GM15510 (cell line): ENCODE results near the gene CFAP210.

Experiments
- POLR2A ChIP-seq: IDR thresholded peaks from 3 replicates; pipeline ENCODE4 v1.6.1; 2011; ENCODE audit warnings: borderline replicate concordance; ENCODE audit not compliant: insufficient read length; ENCODE audit errors: extremely low read depth

Gene CFAP210

DNA sequence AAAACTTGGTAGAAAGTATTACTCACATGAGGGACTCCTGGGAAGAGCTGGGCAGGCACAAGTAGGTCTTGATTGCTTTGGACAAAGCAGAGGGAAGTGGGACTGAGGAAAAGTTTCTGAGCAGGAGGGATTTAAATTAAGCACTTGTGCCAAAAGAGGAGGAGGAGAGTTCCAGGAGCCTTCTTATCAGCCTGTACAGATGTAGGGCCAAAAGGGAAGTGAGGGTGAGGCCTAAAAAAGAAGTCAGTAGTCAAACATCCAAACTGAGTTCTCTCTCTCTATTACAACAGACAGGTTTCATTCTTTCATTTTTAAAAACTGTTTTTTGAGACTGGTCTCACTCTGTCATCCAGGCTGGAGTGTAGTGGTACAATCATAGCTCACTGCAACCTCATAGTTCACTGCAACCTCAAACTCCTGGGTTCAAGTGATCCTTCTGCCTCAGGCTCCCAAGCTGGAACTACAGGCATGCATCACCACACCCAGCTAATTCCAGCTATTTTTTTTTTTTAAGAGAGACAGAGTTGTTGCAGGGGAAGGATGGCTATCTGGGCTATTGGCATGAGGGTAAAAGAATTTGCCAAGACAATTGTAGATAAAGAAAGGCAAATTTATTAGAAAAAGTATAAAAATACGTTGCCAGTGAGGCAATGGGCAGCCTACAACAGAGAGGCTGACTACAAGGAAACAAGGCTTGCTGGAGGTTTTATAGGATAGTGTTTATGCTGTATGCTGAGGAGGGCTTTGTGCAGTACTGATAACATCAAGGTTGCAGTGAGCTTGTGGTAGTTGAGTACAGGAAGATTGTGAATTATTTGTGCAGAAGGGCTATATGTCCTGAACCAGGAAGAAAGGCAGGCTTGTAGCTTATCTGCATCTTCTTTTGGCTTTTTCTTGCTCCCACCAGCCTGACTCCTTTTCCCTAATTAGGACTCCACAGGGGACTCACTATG is 29.0 kb downstream of the CFAP210 start:
- TF ChIP-seq POLR2A: no peak

DNA sequence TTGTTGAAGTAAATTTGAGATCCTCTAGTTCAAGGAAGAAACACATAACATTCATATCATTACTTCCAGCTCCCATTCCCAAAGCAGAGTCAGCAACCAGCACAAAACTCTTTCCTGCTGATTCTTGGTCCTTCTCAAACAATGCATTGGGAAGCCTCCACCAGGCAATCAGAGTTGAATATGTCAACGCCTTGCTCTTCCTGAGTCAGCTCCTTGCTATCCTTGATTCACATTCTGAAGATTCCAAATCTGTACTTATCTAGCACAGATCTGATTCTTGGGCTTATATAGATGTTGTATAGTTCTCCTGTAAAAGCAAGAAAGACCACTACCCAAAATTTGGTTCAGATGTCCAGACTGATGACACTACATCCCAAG is 29.6 kb downstream of the CFAP210 start:
- no peak for TF ChIP-seq POLR2A

DNA sequence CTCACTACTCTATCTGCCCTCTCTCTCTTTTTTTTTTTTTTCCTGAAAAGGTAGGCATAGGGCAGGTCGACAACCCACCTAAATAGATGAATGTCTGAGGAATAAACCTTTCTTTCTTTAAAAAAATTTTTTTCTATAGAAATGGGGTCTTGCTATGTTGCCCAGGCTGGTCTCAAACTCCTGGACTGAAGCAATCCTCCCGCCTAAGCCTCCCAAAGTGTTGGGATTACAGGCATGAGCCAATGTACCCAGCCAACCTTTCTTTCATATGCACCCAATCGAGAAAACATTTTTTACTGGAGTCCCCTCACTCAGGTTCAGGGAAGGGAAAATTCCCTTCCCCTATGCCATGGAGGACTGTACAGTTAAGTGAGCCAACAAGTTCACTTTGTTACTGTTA is 31.0 kb downstream of the CFAP210 start:
- no peak for TF ChIP-seq POLR2A

DNA sequence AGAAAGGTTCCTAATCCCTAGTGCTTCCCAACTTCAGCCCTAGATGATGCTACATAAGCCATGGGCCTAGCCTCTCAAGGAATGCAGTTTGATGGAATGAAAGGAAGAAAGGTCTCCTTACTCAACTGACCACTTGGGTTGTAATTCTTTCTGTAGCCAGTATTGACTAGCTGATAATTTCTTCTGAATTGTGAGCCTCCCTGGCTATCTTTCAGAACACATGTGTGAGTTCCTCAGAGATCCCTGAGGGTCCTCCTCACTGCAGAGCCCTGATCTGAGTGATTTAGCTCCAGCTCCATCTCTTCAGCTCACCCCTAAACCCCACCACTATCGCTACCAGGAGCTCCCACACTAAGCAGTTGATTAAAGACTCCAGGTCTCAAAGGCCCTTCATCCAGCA is 31.5 kb downstream of the CFAP210 start:
- no peak for TF ChIP-seq POLR2A

DNA sequence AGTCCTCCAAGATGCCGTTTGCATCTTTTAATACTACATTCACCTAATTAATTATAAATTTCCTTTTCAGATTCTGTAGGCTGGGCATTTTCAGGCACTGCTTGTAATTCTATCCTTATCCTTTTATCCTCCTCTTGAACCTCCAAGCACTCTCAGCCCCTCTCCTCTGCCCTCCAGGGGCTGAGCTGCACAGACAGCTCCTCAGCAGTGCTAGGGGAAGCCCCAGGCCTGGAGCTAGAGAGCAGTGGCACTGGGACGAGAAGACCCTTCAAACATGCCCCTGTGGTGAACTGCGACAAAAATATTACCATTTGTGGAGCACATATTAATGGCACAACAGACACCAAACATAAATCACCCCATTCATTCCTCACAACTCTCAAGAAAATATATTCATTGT is 32.9 kb downstream of the CFAP210 start:
- no peak for TF ChIP-seq POLR2A

DNA sequence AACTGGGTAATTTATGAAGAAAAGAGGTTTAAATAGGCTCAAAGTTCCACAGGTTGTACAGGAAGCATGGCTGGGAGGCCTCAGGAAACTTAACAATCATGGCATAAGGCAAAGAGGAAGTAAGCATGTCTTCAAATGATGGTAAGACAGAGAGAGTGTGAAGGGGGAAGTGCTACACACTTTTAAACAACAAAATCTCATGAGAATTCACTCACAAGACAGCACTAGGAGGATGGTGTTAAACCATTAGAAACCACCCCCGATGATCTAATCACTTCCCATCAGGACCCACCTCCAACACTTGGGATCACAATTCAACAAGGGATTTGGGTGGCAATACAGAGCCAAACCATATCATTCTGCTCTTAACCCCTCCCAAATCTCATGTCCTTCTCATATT is 34.9 kb downstream of the CFAP210 start:
- no peak for TF ChIP-seq POLR2A

DNA sequence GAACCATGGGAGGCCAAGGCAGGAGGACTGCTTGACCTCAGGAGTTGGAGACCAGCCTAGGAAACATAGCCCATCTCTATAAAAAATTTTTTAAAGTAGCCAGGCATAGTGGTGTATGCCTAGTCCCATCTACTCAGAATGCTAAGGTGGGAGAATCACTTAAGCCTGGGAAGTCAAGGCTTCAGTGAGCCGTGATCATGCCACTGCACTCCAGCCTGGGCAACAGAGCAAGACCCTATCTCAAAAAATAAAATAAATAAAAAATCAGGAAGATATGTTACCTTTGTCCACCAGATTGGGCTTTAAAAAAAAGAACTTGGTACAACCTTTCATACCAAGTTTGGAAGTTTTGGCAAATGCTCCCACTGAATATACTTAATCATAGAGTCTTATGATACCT is 35.3 kb downstream of the CFAP210 start:
- no peak for TF ChIP-seq POLR2A

DNA sequence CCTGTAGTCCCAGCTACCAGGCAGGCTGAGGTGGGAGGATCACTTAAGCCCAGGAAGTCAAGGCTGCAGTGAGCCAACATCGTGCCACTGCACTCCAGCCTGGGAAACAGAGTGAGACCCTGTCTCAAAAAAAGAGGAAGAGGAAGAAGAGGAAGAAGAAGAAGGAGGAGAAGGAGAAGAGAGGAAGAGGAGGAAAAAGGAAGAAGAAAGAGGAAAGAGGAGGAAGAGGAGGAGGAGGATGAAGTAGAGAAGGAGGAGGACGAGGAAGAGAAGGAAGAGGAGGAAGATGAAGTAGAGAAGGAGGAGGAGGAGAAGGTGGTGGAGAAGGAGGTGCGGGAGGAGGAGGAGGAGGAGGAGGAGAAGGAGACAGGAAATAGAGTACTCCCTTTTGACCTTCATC is 38.0 kb downstream of the CFAP210 start:
- TF ChIP-seq POLR2A: no peak

DNA sequence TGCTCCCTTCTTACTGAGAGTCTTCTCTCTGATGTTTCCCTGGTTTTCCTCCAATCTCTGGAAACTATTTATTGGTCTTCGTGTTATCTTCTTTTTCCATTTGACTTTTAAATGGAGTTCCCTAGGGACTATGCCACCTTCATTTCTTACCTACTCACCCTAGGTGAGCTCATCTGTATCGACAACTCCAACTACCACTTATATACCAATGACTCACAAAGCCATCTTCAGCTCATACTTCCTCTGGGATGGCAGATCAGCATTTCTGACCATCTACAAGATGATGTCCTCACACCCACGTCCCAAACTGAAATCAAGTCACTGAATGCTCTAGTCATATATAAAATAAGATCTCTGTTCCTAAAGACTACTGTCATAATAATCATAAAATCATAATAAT is 40.6 kb downstream of the CFAP210 start:
- no peak for TF ChIP-seq POLR2A

DNA sequence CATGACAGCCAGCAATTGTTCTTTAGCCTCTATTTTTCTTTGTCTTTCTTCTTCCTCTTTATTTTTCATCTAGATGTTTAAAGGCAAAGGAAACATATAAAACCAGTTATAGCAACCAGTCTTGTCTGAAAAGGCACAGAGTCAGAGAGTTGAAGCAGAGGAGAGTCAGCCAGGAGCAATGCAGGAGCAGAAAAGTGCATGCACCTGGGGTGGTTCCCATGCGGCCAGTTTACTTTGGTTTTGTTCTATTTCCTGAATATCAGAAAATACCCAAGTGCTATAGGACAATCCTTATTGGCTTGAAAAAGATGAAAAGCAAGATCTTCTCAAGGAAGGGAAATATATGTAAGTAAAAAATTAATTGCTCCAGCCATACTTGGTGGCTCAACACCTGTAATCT is 44.9 kb downstream of the CFAP210 start:
- TF ChIP-seq POLR2A: no peak

DNA sequence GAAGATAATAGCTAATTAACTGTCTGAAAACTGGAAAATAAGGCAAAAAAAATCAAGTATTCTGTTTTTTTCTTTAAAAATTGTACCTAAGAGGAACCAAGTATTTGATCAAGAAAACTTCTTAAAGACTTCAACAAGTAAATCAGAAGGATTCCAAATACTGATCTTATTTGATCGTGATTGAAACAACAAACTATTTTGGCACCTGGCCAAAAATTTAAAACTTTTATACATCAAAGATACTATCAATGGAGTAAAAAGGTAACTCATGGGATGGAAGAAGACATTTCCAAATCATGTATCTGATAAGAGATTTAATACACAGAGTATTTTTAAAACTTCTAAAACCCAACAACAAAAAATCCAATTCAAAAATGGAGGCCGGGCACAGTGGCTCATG is 46.7 kb downstream of the CFAP210 start:
- TF ChIP-seq POLR2A: no peak

DNA sequence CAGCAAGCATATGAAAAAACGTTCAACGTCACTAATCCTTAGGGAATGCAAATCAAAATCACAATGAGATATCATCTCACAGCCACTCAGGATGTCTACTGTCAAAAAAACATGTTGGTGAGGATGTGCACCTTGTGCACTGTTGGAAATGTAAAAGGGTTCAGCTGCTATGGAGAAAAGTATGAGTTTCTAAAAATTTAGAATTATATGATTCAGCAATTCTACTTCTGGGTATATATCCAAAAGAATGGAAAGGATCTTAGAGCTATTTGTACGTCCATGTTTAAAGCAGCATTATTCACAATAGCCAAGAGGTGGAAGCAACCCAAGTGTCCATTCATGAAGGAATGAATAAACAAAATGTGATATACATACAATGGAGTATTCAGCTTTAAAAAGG is 50.0 kb downstream of the CFAP210 start:
- no peak for TF ChIP-seq POLR2A

DNA sequence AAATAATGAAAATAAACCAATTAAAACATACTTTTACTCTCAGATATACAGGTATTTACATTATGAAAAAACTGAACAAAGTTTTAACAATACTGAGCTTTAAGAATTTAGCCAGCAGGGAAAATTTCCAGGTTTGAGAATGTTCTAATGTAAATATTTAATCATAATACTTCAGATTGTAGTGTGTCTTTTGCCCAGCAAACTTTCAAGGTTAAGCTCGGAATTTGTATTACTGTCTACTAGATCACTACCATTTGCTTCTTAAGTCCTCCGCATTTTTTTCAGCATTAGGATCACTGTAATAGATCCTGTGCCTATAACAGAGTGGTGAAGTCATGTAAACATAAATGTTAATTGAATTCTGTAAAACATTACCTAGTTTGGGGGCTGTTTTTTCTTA is 52.7 kb downstream of the CFAP210 start:
- no peak for TF ChIP-seq POLR2A

DNA sequence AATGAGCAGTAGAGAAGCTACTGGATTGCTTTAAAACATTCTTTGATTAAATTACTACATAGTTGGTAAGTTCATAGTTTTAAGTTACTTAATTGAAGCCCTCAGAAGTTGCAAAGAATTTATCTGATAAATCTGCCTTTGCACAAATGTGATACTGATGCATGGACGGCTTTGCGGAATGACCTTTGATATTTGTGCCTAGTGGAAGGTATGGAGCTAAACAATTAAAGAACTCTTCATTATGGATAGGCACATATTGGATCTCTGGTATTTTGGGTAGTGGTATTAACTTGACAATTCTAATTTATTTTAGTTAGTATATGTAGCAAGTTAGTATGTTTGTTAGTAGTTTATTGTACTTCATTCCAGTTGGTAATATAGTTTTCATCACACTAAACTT is 54.1 kb downstream of the CFAP210 start:
- no peak for TF ChIP-seq POLR2A

DNA sequence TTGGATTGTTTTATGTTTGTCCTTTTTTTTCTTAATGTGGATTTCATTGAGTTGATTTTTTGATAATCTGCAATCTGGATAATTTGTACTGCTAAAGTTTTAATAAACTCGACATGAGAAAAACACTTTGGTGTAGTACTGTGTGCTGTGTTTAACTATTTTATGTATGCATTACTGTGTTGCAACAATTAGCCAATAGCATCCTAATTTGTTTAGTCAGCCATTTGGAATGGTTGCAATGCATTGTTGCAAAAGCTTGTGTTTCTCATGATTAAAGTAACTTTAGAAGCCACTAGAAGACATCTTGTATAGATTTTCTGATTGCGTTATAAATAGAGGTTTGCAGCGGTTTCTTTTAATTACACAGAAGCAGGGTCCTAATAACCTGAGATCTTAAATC is 56.6 kb downstream of the CFAP210 start:
- no peak for TF ChIP-seq POLR2A

DNA sequence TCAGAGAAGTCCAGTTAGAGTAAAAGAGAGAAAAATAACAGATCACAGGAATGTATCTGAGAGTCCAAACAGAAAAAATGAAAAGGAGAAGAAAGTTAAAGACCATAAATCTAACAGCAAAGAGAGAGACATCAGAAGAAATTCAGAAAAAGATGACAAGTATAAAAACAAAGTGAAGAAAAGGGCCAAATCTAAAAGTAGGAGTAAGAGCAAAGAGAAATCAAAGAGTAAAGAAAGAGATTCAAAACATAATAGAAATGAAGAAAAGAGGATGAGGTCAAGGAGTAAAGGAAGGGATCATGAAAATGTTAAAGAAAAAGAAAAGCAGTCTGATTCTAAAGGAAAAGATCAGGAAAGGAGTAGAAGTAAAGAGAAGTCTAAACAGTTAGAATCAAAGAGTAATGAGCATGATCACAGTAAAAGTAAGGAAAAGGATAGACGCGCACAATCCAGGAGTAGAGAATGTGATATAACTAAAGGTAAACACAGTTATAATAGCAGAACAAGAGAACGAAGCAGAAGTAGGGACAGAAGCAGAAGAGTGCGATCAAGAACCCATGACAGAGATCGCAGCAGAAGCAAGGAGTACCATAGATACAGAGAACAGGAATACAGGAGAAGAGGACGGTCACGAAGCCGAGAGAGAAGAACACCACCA is 57.6 kb downstream of the CFAP210 start:
- TF ChIP-seq POLR2A: no peak

DNA sequence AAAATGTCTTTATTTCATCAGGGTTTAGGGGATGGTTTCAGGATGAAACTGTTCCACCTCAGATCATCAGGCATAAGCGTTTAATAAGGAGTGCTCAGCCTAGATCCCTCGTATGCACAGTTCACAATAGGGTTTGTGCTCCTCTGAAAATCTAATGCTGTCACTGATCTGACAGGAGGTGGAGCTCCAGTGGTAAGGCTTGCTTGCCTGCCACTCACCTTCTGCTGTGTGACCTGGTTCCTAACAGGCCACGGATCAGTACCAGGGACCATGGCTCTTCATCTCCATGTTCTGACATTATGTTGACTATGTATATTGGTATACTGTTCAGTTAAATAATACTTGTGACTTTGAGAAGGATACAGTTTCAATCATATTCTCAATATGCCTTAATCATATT is 68.4 kb downstream of the CFAP210 start:
- TF ChIP-seq POLR2A: no peak

DNA sequence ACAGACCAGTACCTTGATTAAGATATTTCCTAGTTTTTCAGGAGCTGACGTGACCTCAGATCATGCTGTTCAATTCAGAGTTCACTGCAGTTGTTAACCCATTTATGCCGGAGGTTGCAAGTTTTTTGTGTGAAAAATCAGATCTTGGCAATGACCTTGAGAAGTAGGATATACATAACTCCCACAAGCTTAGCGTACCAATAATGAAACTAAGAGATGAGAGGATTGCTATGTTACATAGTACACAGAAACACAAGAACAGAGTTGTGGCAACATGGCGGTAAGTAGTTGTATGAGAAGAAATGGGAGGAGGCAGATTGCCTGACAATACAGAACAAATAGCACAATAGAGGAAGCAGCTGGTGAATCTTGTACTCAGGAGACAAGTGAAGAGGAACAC is 71.0 kb downstream of the CFAP210 start:
- no peak for TF ChIP-seq POLR2A
